Neural crest cell (in vitro differentiated cells): ENCODE data around the gene SND1. TPM values are rescaled to one million over a fixed set of nuclear protein-coding genes. Genes with fewer than 3 reads are reported as not detected.

Source experiments
- DNase-seq: peaks from one replicate; pipeline ENCODE4 v3.0.0; 2021; ENCODE audit warnings: low read depth, mixed read lengths, low spot score
- H3K27ac Mint-ChIP-seq: one replicate; pipeline ENCODE4 v1.8.0; 2021; ENCODE audit warnings: mild to moderate bottlenecking, mixed read lengths; ENCODE audit not compliant: unreplicated experiment
- H3K27me3 Mint-ChIP-seq: 2 replicates; pipeline ENCODE4 v1.8.0; 2021; ENCODE audit warnings: low read depth, mild to moderate bottlenecking, mixed read lengths
- H3K36me3 Mint-ChIP-seq: 2 replicates; pipeline ENCODE4 v1.8.0; 2021; ENCODE audit warnings: low read depth, mild to moderate bottlenecking, mixed read lengths
- H3K4me1 Mint-ChIP-seq: 2 replicates; pipeline ENCODE4 v1.8.0; 2021; ENCODE audit warnings: mixed read lengths
- H3K4me3 Mint-ChIP-seq: one replicate; pipeline ENCODE4 v1.8.0; 2021; ENCODE audit warnings: mild to moderate bottlenecking, mixed read lengths
- H3K9me3 Mint-ChIP-seq: 2 replicates; pipeline ENCODE4 v1.8.0; 2021; ENCODE audit warnings: mixed read lengths
- CTCF ChIP-seq: fragments of 200-600 bp; sonication (generic); conservative IDR thresholded peaks from 2 replicates; pipeline ENCODE4 v1.5.0; 2021; ENCODE audit warnings: antibody characterized with exemption, mild to moderate bottlenecking
- total RNA-seq: library from RNA; stranded (reverse); gene quantifications from 2 replicates; pipeline ENCODE4 v1.2.1, GENCODE V29; 2021

The SND1 gene
- total RNA-seq, 1 donor from 2014 or later: 184 TPM

GRCh38 chr7:128054511-128054910, 402.5 kb downstream of the SND1 start:
- Mint-ChIP-seq H3K4me1 (peaks cover 17% of the 10 kb centered on the region), H3K27me3 (no peaks in the 10 kb centered on the region), H3K9me3 (no peaks in the 10 kb centered on the region), H3K27ac (no peak overlapping the region), H3K36me3 (no peaks in the 10 kb centered on the region), H3K4me3 (no peak overlapping the region)
- no peak for DNase-seq
- TF ChIP-seq CTCF: no peak

DNA sequence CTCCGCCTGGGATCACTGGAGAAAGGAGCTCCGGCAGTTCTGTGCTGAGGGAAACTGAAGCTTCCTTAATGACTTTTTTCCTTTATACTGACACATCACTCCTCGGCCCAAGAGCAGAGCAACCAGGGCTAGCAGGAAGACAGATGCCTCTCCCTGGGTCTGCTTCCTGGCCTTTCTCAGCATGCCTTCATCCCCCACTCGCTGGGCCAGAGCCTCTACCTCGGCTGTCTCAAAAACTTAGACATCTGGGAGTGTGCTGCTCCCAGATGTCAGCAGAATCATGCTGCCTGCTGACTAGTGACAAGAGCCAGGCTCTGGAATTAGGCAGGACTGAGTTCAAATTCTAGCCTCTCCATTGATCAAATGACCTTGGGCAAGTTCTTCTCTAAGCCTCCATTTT, 403.6 kb downstream of the SND1 start:
- no peak for DNase-seq
- Mint-ChIP-seq H3K4me3 (no peak overlapping the region), H3K27ac (no peak overlapping the region)

DNA sequence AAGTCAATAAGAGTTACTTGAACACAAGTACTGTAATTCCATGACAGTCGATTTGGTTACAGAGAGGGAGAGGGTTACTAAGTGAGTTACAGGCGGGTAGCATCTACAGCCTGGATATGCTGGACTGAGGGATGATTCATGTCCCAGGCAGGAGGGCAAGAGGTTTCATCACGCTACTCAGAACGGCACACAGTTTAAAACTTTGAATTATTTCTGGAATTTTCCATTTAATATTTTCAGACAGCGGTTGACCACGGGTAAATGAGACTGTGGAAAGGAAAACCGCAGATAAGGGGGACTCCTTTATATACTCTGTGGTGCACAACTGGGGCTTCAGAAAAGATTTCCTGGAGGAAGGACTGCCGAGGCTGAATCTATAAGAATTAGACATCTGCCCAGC, 404.9 kb downstream of the SND1 start:
- no peak overlapping the region for H3K27ac Mint-ChIP-seq
- no peak overlapping the region for H3K4me3 Mint-ChIP-seq

More for the DNA sequence above, 403.6 kb downstream of the SND1 start:
- Mint-ChIP-seq H3K4me1 (peaks cover 24% of the 10 kb centered on the region), H3K27me3 (no peaks in the 10 kb centered on the region), H3K9me3 (no peaks in the 10 kb centered on the region), H3K36me3 (no peaks in the 10 kb centered on the region)
- TF ChIP-seq CTCF: no peak

GRCh38 chr7:128057909-128058308, 405.9 kb downstream of the SND1 start:
- Mint-ChIP-seq H3K27me3 (no peaks in the 10 kb centered on the region), H3K9me3 (no peaks in the 10 kb centered on the region), H3K27ac (no peak overlapping the region), H3K4me1 (peaks cover 29% of the 10 kb centered on the region), H3K4me3 (no peak overlapping the region), H3K36me3 (no peaks in the 10 kb centered on the region)
- no peak for DNase-seq
- no peak for TF ChIP-seq CTCF

More for the DNA sequence above, 404.9 kb downstream of the SND1 start:
- H3K9me3 Mint-ChIP-seq: no peaks in the 10 kb centered on the region
- no peak for DNase-seq
- peaks cover 25% of the 10 kb centered on the region for H3K4me1 Mint-ChIP-seq
- no peak for TF ChIP-seq CTCF
- H3K27me3 Mint-ChIP-seq: no peaks in the 10 kb centered on the region
- no peaks in the 10 kb centered on the region for H3K36me3 Mint-ChIP-seq

GRCh38 chr7:128059143-128059988, 407.4 kb downstream of the SND1 start:
- peaks cover 29% of the 10 kb centered on the region for H3K4me1 Mint-ChIP-seq
- H3K9me3 Mint-ChIP-seq: no peaks in the 10 kb centered on the region
- DNase-seq: no peak
- no peaks in the 10 kb centered on the region for H3K36me3 Mint-ChIP-seq
- H3K27ac Mint-ChIP-seq: no peak overlapping the region
- TF ChIP-seq CTCF: no peak
- H3K27me3 Mint-ChIP-seq: no peaks in the 10 kb centered on the region
- H3K4me3 Mint-ChIP-seq: no peak overlapping the region
